Glomerular visceral epithelial cell (primary cell): Measurements from ENCODE around the gene PPP4R2.
"Not testable (repeated sequence)": the region's sequence is repeated elsewhere in the genome, so short reads cannot be mapped to it uniquely, and the experiment has no call there.

Source experiments
- DNase-seq: peaks from one replicate; pipeline ENCODE4 v3.0.0-alpha.2; 2016; ENCODE audit errors: extremely low spot score

The PPP4R2 gene

GRCh38 chr3:72976281-72976741 is 20.3 kb upstream of the PPP4R2 start:
- DNase-seq = no peak

- DNase-seq = no peak
Measured at GRCh38 chr3:72977060-72977808, 19.4 kb upstream of the PPP4R2 start.

- no peak for DNase-seq
Measured at GRCh38 chr3:72982609-72983366, 13.8 kb upstream of the PPP4R2 start.

GRCh38 chr3:72985576-72985975 is 11.0 kb upstream of the PPP4R2 start:
- DNase-seq = no peak

- no peak for DNase-seq
Measured at GRCh38 chr3:72990701-72991395, 5.8 kb upstream of the PPP4R2 start.

GRCh38 chr3:72991522-72991921 is 5.1 kb upstream of the PPP4R2 start:
- DNase-seq = no peak

- no peak for DNase-seq
Measured at GRCh38 chr3:72993391-72993790, 3.2 kb upstream of the PPP4R2 start.

- DNase-seq = no peak
Measured at GRCh38 chr3:72995337-72995736, 1.3 kb upstream of the PPP4R2 start.

GRCh38 chr3:72996121-72996472 is 514 bp upstream of the PPP4R2 start:
- DNase-seq = no peak

- DNase-seq = peak; percentile 52
Measured at GRCh38 chr3:72997421-72997961, 880 bp downstream of the PPP4R2 start.

GRCh38 chr3:72998466-72998865 is 1.9 kb downstream of the PPP4R2 start:
- no peak for DNase-seq

GRCh38 chr3:72999951-73000350 is 3.3 kb downstream of the PPP4R2 start:
- no peak for DNase-seq

- not testable (repeated sequence) for DNase-seq
Measured at GRCh38 chr3:73003050-73003449, 6.4 kb downstream of the PPP4R2 start.

GRCh38 chr3:73004316-73004715 is 7.7 kb downstream of the PPP4R2 start:
- DNase-seq = no peak

- DNase-seq = no peak
Measured at GRCh38 chr3:73007992-73008712, 11.5 kb downstream of the PPP4R2 start.

- no peak for DNase-seq
Measured at GRCh38 chr3:73009008-73009407, 12.4 kb downstream of the PPP4R2 start.

GRCh38 chr3:73009750-73010149 is 13.1 kb downstream of the PPP4R2 start:
- DNase-seq = no peak

GRCh38 chr3:73010158-73010557 is 13.5 kb downstream of the PPP4R2 start:
- DNase-seq = no peak

- DNase-seq = no peak
Measured at GRCh38 chr3:73018298-73018697, 21.7 kb downstream of the PPP4R2 start.

GRCh38 chr3:73018790-73019441 is 22.3 kb downstream of the PPP4R2 start:
- DNase-seq = no peak

GRCh38 chr3:73021301-73021835 is 24.8 kb downstream of the PPP4R2 start:
- DNase-seq = no peak
